ENCODE measurements around the gene GPSM3. TPM values are rescaled to one million over a fixed set of nuclear protein-coding genes. Genes with fewer than 3 reads are reported as not detected.

Gene GPSM3
- total RNA-seq, 4 donors from 2014 or later, result 5.9 to 17.7 (median 8.8) TPM

GRCh38 chr6:32190911-32191677 lies 1.3 kb downstream of the GPSM3 start:
- TF ChIP-seq POLR2A (IDR thresholded peaks at IDR 0.05), result no peak
- no peak for TF ChIP-seq EP300 (IDR thresholded peaks at IDR 0.05)
- TF ChIP-seq CTCF (IDR thresholded peaks at IDR 0.05), result no peak
- H3K4me1 ChIP-seq, result peaks cover 0 to 81% (median 63%) of the 10 kb centered on the region in 4 donors
- peak overlapping the region; percentile 60 to 89 (median 75) for H3K4me3 ChIP-seq
- WGBS, 2 donors, result 80 to 84% methylated on average over 8 of the region's 8 CpGs
- peaks cover 0 to 20% (median 6%) of the 10 kb centered on the region in 3 donors for H3K36me3 ChIP-seq
- no peaks in the 10 kb centered on the region for H3K9me3 ChIP-seq
- H3K27ac ChIP-seq, result peak overlapping the region; percentile 97 to 100 (median 99)
- H3K27me3 ChIP-seq, result no peaks in the 10 kb centered on the region
- no peak for DNase-seq (ENCODE audit: low spot score in 2 of 2)

- Histone ChIP-seq H3K27me3 (no peaks in the 10 kb centered on the region), H3K9me3 (no peaks in the 10 kb centered on the region), H3K4me1 (peaks cover 0 to 88% (median 63%) of the 10 kb centered on the region in 4 donors)
Observed at GRCh38 chr6:32190054-32190851, 2.2 kb downstream of the GPSM3 start, which contains the start of gene PBX2. TSS of gene PBX2 (minus strand) at chr6:32190202. CDS start at chr6:32189915, 287 bp downstream.

GRCh38 chr6:32189742-32190053 lies 2.7 kb downstream of the GPSM3 start:
- TF ChIP-seq CTCF (IDR thresholded peaks at IDR 0.05) (no peak), EP300 (IDR thresholded peaks at IDR 0.05) (no peak), POLR2A (IDR thresholded peaks at IDR 0.05) (no peak)

More at GRCh38 chr6:32190054-32190851, 2.2 kb downstream of the GPSM3 start, which contains the start of gene PBX2:
- WGBS, 2 donors, result 1 to 2% methylated on average over 15 to 22 of the region's 23 CpGs
- Histone ChIP-seq H3K36me3 (peaks cover 0 to 20% (median 6%) of the 10 kb centered on the region in 3 donors), H3K4me3 (peak within 1 kb of the TSS; percentile 60 to 89 (median 75)), H3K27ac (peak within 1 kb of the TSS; percentile 97 to 100 (median 99))
- DNase-seq (ENCODE audit: low spot score in 2 of 2), result peak; percentile 92 to 97
- TF ChIP-seq CTCF (IDR thresholded peaks at IDR 0.05) (peak in 1 of 5 experiments; percentile 25), EP300 (IDR thresholded peaks at IDR 0.05) (peak; percentile 19 to 96), POLR2A (IDR thresholded peaks at IDR 0.05) (peak; percentile 67 to 95)

GRCh38 chr6:32189069-32189741 lies 3.2 kb downstream of the GPSM3 start:
- WGBS, 2 donors, result 2% methylated on average over 10 of the region's 10 CpGs
- TF ChIP-seq EP300 (IDR thresholded peaks at IDR 0.05) (no peak), POLR2A (IDR thresholded peaks at IDR 0.05) (no peak), CTCF (IDR thresholded peaks at IDR 0.05) (no peak)
- Histone ChIP-seq H3K4me3 (peak overlapping the region; percentile 60 to 89 (median 75)), H3K27me3 (no peaks in the 10 kb centered on the region), H3K36me3 (peaks cover 0 to 22% (median 6%) of the 10 kb centered on the region in 3 donors), H3K9me3 (no peaks in the 10 kb centered on the region), H3K27ac (peak overlapping the region; percentile 97 to 100 (median 99)), H3K4me1 (peaks cover 0 to 87% (median 54%) of the 10 kb centered on the region in 4 donors)
- DNase-seq (ENCODE audit: low spot score in 2 of 2), result no peak

More at GRCh38 chr6:32189742-32190053, 2.7 kb downstream of the GPSM3 start:
- Histone ChIP-seq H3K4me3 (peak overlapping the region; percentile 60 to 89 (median 75)), H3K9me3 (no peaks in the 10 kb centered on the region), H3K4me1 (peaks cover 0 to 87% (median 59%) of the 10 kb centered on the region in 4 donors), H3K27ac (peak overlapping the region; percentile 97 to 100 (median 99)), H3K36me3 (peaks cover 0 to 20% (median 6%) of the 10 kb centered on the region in 3 donors), H3K27me3 (no peaks in the 10 kb centered on the region)
- 0 to 14% methylated on average over 1 to 6 of the region's 23 CpGs for WGBS, 2 donors
- no peak for DNase-seq (ENCODE audit: low spot score in 2 of 2)

Measured in tibial nerve (tissue), 4 donors.